Adrenal gland (tissue), 19 donors: Measurements from ENCODE around the gene CPSF7. TPM values are rescaled to one million over a fixed set of nuclear protein-coding genes. Genes with fewer than 3 reads are reported as not detected.
A peak's percentile ranks its signal among the peaks of the same experiment; 100 is the strongest.

Experiments
- DNase-seq, 7 donors: peaks; one replicate each; pipeline ENCODE4 v3.0.0-alpha.2; 2019 to 2020
- H3K27ac ChIP-seq, 5 donors: fragments of 200-600 bp; sonication (generic) in 4 of 5; 1 replicate in 3 of 5; 2 replicates in 2 of 5; pipeline versions ENCODE4 v1.5.1 to v1.8.0; 2016 to 2020; ENCODE audit warnings: mild to moderate bottlenecking in 1 of 5
- H3K27me3 ChIP-seq: fragments of 200-600 bp; 2 replicates; pipeline ENCODE4 v1.8.0; 2021
- H3K36me3 ChIP-seq, 2 donors: fragments of 200-600 bp; replicated peaks in 1 of 2; 1 replicate in 1 of 2; 2 replicates in 1 of 2; pipeline versions ENCODE4 v1.5.1 to v1.8.0; 2018 to 2022
- H3K4me1 ChIP-seq, 2 donors: fragments of 200-600 bp; replicated peaks in 1 of 2; 1 replicate in 1 of 2; 2 replicates in 1 of 2; pipeline versions ENCODE4 v1.5.1 to v1.8.0; 2018 to 2021
- H3K4me3 ChIP-seq, 4 donors: fragments of 200-600 bp; sonication (generic) in 3 of 4; one replicate each; pipeline ENCODE4 v1.5.1; 2016 to 2018
- H3K9me3 ChIP-seq, 3 donors: fragments of 200-600 bp; sonication (generic) in 1 of 3; replicated peaks in 1 of 3; 1 replicate in 2 of 3; 2 replicates in 1 of 3; pipeline versions ENCODE4 v1.5.1 to v1.8.0; 2016 to 2021
- POLR2A ChIP-seq, 2 donors: fragments of 450-650 bp; IDR thresholded peaks; one replicate each; pipeline ENCODE4 v1.6.1; 2017; ENCODE audit warnings: antibody characterized with exemption in 2 of 2, mild to moderate bottlenecking in 2 of 2, moderate library complexity in 1 of 2
- WGBS, 4 donors: extraction: QIAGEN DNeasy Blood & Tissue Kit in 2 of 4; methylation state at CpG; one replicate each; pipeline versions ENCODE4 v1.1.5 to v1.1.7; 2013 to 2017; 5-methylcytosine and 5-hydroxymethylcytosine counted together
- intact Hi-C, 2 donors: fragments of 100-400 bp; cut with DNase I; formaldehyde crosslinking; loops; one replicate each; pipeline versions ENCODE4 v1.14.1 to v1.15.0; 2022 to 2023
- long read RNA-seq, 10 donors: library from polyadenylated mRNA in 3 of 10; unstranded in 2 of 10; stranded (forward) in 1 of 10; transcript quantifications; one replicate each; pipeline ENCODE4 v2.0.0 and lab custom pipeline, GENCODE V29; 2021 to 2026
- polyA plus RNA-seq, 3 donors: library from polyadenylated mRNA; stranded (reverse); fragments of 200-250 nt in 2 of 3; fragments of 350-450 nt in 1 of 3; fragmentation: Illumina TruSeq in 1 of 3; extraction: RNeasy Lipid Tissue Mini Kit (QIAGEN cat#74804) in 1 of 3; gene quantifications; one replicate each; pipeline ENCODE4 v1.2.3, GENCODE V29; 2013 to 2014
- total RNA-seq, 9 donors: library from RNA; depleted of rRNA in 4 of 9; stranded (reverse); fragments of >200 nt in 4 of 9; fragments of 120-200 nt in 1 of 9; fragmentation: NEBNext Ultra II Directional in 1 of 9; extraction: Animal tissue kit (Norgen Biotek cat#: 25700) in 1 of 9; gene quantifications; one replicate each; pipeline versions ENCODE4 v1.1.0 to v1.2.4, GENCODE V29; 2013 to 2023
- TF ChIP-seq, protein P1 (sequence below), 6 experiments: fragments of 450-650 bp in 4 of 6; fragments of 200-600 bp in 2 of 6; sonication (generic) in 1 of 6; IDR thresholded peaks; 1 replicate in 5 of 6; 2 replicates in 1 of 6; pipeline versions ENCODE4 v1.5.1 to v1.8.0; 2016 to 2021; ENCODE audit warnings: antibody characterized with exemption in 6 of 6, mild to moderate bottlenecking in 2 of 6, moderate library complexity in 1 of 6
- donor health status: healthy with polysubstance abuse.
- donor health status: Bipolar disorder and iron deficiency.
- donor health status: DM: yes; HTN: yes; CAD: no.
- donor health status: DM: no; HTN: no; CAD: no.
- donor health status: DM: no; HTN: no; CAD: no.
- donor health status: DM: yes; HTN: yes; CAD: no.

Gene CPSF7, protein sequence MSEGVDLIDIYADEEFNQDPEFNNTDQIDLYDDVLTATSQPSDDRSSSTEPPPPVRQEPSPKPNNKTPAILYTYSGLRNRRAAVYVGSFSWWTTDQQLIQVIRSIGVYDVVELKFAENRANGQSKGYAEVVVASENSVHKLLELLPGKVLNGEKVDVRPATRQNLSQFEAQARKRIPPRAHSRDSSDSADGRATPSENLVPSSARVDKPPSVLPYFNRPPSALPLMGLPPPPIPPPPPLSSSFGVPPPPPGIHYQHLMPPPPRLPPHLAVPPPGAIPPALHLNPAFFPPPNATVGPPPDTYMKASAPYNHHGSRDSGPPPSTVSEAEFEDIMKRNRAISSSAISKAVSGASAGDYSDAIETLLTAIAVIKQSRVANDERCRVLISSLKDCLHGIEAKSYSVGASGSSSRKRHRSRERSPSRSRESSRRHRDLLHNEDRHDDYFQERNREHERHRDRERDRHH
- total RNA-seq: 10 to 100 TPM; 24.6 to 77.6 (median 57.1) TPM
- polyA plus RNA-seq: 10 to 100 TPM; 78.8 to 93.5 (median 79.2) TPM
- long read RNA-seq, donor 1, partial matches to known transcripts: 20 of 26 reads
- long read RNA-seq, donor 1, other reads (novel, unspliced or antisense): 0 of 26 reads
- long read RNA-seq, donor 2, partial matches to known transcripts: 7 of 12 reads
- long read RNA-seq, donor 2, other reads (novel, unspliced or antisense): 0 of 12 reads
- long read RNA-seq, donor 3, transcript CPSF7-205 (10 exons, 3,524 nt): major isoform, 5 of 10 reads
- long read RNA-seq, donor 3, partial matches to known transcripts: 0 of 10 reads
- long read RNA-seq, donor 3, other reads (novel, unspliced or antisense): 0 of 10 reads
- long read RNA-seq, donor 4, partial matches to known transcripts: 1 of 3 reads
- long read RNA-seq, donor 4, other reads (novel, unspliced or antisense): 2 of 3 reads
- long read RNA-seq, donor 5, transcript CPSF7-202 (10 exons, 3,650 nt): minor isoform, 9 of 35 reads
- long read RNA-seq, donor 5, transcript CPSF7-205 (10 exons, 3,524 nt): major isoform, 11 of 35 reads
- long read RNA-seq, donor 5, partial matches to known transcripts: 4 of 35 reads
- long read RNA-seq, donor 5, other reads (novel, unspliced or antisense): 8 of 35 reads
- long read RNA-seq, donor 6, partial matches to known transcripts: 1 of 3 reads
- long read RNA-seq, donor 6, other reads (novel, unspliced or antisense): 1 of 3 reads
- long read RNA-seq, donor 7, partial matches to known transcripts: 0 of 2 reads
- long read RNA-seq, donor 7, other reads (novel, unspliced or antisense): 0 of 2 reads
- long read RNA-seq, donor 8, transcript CPSF7-205 (10 exons, 3,524 nt): major isoform, 7 of 14 reads
- long read RNA-seq, donor 8, partial matches to known transcripts: 0 of 14 reads
- long read RNA-seq, donor 8, other reads (novel, unspliced or antisense): 0 of 14 reads
- long read RNA-seq, donor 9, transcript CPSF7-222 (6 exons, 722 nt): major isoform, 6 of 10 reads
- long read RNA-seq, donor 9, partial matches to known transcripts: 0 of 10 reads
- long read RNA-seq, donor 9, other reads (novel, unspliced or antisense): 0 of 10 reads
- long read RNA-seq, donor 10, partial matches to known transcripts: 0 of 1 reads
- long read RNA-seq, donor 10, other reads (novel, unspliced or antisense): 0 of 1 reads

DNA sequence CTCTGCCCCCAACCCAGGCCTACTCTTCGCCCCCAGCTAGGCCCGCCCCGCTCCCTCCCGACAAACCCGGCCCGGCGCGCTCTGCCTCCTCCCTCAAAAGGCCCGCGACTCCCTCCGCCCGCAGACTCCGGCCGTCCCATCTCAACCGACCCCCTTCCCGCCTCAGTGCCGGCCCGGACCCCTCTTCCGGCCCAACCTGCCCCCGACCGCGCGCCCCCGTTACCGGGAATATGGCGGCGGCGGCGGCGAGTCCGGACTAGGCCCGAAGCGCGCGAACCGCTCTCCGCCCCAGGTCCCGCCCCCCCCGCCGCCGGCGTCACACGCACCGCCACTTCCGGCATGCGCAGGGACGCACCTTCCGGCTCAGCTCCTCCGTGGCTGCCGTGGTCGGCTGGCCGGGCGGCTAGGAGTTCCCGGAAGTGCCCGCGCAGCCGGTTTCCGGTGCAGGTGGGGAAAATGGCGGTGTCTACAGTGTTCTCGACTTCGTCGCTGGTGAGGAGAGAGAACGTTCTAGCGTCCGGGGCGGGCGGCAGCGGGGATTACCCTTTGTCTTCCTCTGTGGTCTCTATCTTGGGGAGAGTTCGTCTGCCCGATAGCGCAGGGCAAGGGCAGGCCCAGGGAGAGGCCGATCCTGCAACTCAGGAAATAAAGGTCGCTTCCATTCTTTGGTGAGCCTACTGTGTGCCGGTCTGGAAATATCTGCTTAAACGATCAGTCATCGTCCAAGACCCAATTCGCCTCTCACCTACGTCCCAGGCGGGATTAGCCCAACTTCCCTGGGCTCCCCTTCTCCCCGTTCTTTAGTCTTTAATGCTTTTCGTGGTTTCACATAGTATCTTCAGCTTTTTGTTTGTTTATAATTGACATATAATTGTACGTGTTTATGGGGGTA, at the start of gene CPSF7, which contains the start of gene SDHAF2:
CPSF7 (minus strand) TSS at position 285 of the 892 bp plus-strand sequence. CDS start 740 bp downstream, outside the sequence.
SDHAF2 (plus strand) TSS at position 434 of the 892 bp plus-strand sequence; CDS start at position 457, 23 bp downstream.
- Histone ChIP-seq H3K9me3 (no peaks in the 10 kb centered on the region), H3K36me3 (peaks cover 0 to 36% of the 10 kb centered on the region in 2 donors), H3K27ac (peak within 1 kb of the TSS; percentile 95 to 99 (median 96)), H3K4me3 (peak within 1 kb of the TSS; percentile 63 to 88 (median 66)), H3K27me3 (no peaks in the 10 kb centered on the region), H3K4me1 (peaks cover 18 to 34% of the 10 kb centered on the region in 2 donors)
- TF ChIP-seq, protein P1, sequence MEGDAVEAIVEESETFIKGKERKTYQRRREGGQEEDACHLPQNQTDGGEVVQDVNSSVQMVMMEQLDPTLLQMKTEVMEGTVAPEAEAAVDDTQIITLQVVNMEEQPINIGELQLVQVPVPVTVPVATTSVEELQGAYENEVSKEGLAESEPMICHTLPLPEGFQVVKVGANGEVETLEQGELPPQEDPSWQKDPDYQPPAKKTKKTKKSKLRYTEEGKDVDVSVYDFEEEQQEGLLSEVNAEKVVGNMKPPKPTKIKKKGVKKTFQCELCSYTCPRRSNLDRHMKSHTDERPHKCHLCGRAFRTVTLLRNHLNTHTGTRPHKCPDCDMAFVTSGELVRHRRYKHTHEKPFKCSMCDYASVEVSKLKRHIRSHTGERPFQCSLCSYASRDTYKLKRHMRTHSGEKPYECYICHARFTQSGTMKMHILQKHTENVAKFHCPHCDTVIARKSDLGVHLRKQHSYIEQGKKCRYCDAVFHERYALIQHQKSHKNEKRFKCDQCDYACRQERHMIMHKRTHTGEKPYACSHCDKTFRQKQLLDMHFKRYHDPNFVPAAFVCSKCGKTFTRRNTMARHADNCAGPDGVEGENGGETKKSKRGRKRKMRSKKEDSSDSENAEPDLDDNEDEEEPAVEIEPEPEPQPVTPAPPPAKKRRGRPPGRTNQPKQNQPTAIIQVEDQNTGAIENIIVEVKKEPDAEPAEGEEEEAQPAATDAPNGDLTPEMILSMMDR (IDR thresholded peaks at IDR 0.05): no peak
- peak; percentile 35 to 77 for TF ChIP-seq POLR2A (IDR thresholded peaks at IDR 0.05)
- 0 to 1% (median 0%) methylated on average over 10 to 82 of the region's 82 CpGs for WGBS, 4 donors
- peak; percentile 96 to 98 (median 97) for DNase-seq
- intact Hi-C loops: no loop called here

GRCh38 chr11:61477727-61478148, 48.0 kb upstream of the CPSF7 start:
- 1 to 5% (median 3%) methylated on average over 12 to 18 of the region's 18 CpGs for WGBS, 4 donors
- no peak overlapping the region for H3K4me3 ChIP-seq
- no peaks in the 10 kb centered on the region for H3K27me3 ChIP-seq
- no peaks in the 10 kb centered on the region for H3K9me3 ChIP-seq
- peak in 6 of 7 donors; percentile 33 to 75 (median 47) for DNase-seq
- H3K27ac ChIP-seq: no peak overlapping the region
- H3K36me3 ChIP-seq: no peaks in the 10 kb centered on the region
- TF ChIP-seq, protein P1 (IDR thresholded peaks at IDR 0.05): peak; percentile 79 to 95 (median 88)
- TF ChIP-seq POLR2A (IDR thresholded peaks at IDR 0.05): no peak
- peaks cover 0 to 19% of the 10 kb centered on the region in 2 donors for H3K4me1 ChIP-seq
- intact Hi-C loops: loop anchor here (2.0 to 5.0 kb wide), 3 partner anchors 35 to 160 kb away; no protein-coding TSS in a partner anchor

GRCh38 chr11:61477126-61477525, 47.4 kb upstream of the CPSF7 start:
- peak in 3 of 7 donors; percentile 30 to 40 (median 37) for DNase-seq
- Histone ChIP-seq H3K27me3 (no peaks in the 10 kb centered on the region), H3K4me3 (no peak overlapping the region), H3K9me3 (no peaks in the 10 kb centered on the region), H3K36me3 (no peaks in the 10 kb centered on the region), H3K27ac (no peak overlapping the region), H3K4me1 (peaks cover 0 to 24% of the 10 kb centered on the region in 2 donors)
- WGBS, 4 donors: 31 to 46% (median 38%) methylated on average over 8 of the region's 8 CpGs
- TF ChIP-seq, protein P1 (IDR thresholded peaks at IDR 0.05): no peak
- TF ChIP-seq POLR2A (IDR thresholded peaks at IDR 0.05): no peak
- intact Hi-C loops: loop anchor here (5.0 kb wide), 2 partner anchors 35 to 160 kb away; no protein-coding TSS in a partner anchor
